DMS79 (cell line): ENCODE data around the gene PLA2G4E.

Experiments
- DNase-seq: peaks from one replicate; lab custom pipeline; 2025; lab: John Stamatoyannopoulos, UW

The PLA2G4E gene

GRCh38 chr15:42021593-42021992 is 751 bp upstream of the PLA2G4E start:
- DNase-seq: no peak

GRCh38 chr15:42018306-42019224 is 2.3 kb downstream of the PLA2G4E start:
- no peak for DNase-seq

DNA sequence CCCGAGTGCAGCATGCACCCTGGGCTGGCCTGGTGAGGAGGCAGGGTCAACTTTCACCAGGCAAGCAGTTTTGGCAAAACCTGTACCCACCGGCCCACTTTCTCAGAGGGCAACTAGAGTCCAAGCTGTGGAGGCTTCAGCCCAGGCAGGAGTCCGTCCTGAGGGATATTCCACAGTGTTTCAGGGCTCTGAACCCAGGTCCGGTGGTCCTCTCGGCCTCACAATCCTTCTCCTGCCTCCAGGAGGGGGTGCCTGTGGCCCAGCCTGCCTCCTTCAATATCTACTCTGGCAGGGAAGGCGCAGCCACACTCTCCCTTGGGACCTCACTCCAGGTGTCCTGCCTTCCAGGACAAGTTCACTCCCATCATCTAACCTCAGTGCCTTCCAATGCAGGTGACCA is 3.9 kb downstream of the PLA2G4E start:
- no peak for DNase-seq

DNA sequence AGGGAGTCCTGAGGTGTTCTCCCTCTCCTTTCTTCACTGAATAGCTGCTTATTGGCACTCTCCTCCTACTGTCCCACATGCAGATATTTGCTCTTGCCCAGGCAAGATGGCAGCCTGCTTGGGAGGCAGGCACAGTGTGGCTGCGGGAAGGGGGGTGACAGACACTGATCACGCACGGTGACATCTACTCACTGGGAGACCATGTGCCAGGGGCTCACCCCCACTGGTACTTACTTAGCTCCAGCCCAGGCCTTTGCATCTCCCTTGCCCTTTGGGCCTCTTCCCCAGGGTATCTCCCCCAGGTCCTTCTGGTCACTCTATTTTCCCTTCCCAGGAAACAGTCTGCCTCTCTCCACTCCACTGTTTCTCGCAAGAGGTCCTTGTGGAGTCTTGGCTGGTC is 6.4 kb downstream of the PLA2G4E start:
- no peak for DNase-seq

DNA sequence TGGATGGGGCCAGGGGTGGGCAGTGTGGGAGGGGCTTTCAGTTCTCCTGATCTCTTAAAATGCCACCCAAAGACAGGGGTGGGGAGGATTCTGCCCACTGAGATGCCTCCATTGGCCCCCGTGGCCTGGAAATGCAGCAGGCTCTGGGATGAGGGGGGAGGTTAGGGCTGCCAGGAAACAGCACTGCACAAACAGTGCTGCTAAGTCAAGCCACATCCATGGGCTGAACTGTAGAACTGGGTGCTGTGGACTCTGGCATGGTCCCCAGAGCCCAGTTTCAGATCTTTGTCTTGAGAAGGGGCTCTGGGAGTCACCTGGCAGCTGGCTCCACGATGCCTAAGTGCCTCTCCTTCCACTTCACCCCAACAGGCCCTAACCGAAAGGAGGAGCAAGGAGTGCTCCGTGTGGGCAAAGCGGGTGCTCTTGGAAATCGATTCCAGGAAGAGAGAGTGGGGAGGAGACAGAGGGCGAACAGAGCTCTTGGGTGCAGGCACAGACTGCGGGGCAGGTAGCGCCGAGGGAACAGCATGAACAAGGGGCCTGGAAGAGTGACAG is 7.8 kb downstream of the PLA2G4E start:
- no peak for DNase-seq

DNA sequence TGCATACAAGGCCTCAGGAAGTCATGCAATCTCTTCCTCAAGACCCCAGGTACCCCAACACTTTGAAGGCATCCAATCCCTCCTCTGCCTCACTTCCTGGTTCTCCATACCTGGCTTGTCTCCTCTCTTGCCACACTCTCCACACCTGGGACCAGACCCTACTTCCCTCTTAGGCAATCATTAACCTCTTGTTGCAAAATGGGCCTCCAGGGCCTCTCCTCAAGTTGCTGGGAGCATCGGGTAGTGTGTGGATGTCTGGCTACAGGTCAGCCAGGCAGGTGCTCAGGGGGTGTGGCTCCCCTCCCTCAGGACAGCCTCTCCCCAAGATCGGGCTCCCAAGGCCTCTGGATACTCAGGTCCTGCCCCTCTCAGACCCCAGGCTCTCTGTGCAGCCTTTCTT is 8.6 kb downstream of the PLA2G4E start:
- no peak for DNase-seq

DNA sequence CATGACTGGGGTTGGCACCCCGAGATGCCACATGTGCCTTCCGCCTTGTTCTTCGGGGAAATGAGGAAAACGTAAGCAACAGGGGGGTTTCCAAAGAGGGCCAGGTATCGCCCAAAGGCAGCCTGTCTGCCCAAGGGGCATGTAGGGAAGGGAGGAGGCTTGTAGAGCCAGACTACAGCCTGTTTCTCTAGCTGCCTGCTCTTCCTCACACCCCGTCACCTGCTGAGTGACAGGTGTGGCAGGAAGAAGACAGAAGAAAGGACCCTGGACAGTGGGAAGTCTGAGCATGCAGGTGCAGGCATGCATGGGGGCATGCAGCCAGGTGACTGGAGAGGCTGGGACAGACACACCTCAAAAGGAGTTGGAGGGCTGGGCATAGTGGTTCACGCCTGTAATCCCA is 9.8 kb downstream of the PLA2G4E start:
- DNase-seq: no peak

GRCh38 chr15:42010434-42010833 is 10.4 kb downstream of the PLA2G4E start:
- DNase-seq: no peak

DNA sequence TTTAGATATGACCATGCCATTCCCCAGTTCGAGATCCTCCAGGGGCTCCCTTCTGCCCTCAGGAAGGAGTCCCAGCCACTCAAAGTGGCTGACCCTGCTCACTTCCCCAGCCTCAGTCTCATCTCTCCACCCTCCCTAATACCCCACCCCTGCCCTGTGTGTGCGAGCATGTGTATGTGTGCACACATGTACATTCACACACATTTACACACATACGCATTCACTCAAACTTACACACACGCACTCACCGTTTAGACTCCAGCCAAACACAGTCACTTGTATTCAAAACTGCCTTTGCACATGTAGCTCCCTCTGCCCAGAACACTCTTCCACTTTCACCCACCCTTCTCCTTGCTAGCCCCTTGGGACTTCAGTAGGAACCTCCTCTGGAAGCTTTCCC is 11.4 kb downstream of the PLA2G4E start:
- no peak for DNase-seq

DNA sequence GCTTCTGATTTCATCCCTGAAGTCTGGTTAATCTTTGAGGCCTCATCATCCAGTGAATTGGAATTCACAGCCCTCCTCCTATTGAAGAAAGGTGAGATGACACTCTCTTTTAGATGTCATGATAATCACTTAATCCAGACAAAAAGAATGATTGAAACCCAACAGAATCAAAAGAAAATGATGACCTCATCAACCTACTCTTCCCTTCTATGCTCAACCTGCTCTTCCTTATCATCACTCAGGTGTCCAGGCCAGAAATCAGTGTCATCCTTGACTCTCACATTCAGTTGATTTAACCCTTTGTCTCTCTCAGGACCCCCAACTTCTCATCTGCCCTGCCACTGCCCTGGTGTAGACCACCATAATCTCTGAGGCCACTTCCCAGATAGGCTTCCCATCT is 11.8 kb downstream of the PLA2G4E start:
- DNase-seq: no peak

DNA sequence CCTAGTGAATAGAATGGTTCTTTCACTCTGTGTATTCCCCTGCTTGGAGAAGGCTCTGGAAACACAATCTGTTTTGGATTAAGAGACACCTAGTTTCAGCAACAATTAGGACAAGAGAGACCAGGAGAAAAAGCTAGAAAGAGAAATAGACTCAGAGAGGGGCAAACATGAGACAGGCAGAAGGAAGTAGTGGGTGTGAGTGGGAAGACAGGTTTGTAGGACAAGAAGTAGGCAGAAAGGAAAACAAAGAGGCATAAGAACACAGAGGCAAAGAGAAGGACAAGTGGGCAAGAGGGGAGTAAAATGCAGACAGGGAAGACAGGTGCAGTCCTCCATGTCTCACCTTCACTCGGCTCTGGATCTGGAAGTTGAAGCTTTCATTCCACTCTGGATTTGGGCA is 13.5 kb downstream of the PLA2G4E start:
- DNase-seq: no peak

DNA sequence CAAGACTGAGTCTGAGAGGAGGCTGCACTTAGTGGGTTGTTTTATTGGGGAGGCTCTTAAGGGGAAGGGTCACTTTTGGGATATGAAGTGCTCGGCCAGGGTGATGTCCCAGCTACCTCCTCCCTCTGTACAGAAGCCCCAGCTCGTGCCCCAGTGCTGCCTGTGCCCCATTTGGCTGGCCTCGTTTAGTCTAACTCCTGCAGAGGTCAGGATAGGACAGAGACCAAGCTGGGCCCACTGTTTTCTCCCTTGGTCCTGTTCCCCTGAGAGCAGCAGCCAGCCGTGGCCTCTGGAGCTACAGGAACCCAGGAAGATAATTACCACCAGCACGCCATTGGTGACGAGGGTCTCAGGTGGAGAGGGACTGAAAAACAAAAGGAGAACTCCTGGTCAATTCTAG is 18.5 kb downstream of the PLA2G4E start:
- DNase-seq: no peak

DNA sequence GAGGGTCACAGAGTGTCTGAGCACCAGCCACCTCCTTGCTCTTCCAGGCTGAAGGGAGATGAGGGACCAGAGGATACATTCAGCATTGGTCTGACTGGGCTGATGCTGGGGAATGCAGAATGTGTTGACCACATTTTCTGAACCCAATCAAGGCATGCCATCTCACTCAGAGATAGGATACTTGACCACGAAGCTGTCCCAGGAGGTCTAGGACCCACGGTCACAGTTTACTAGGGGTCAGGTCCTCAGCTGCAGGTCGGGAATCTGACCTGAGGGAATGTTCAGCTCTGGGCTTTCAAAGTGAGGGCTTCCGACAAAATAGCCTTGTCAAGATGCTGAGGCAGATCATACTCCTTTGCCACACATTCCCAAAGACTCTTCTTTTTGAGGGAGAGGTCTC is 19.6 kb downstream of the PLA2G4E start:
- no peak for DNase-seq

DNA sequence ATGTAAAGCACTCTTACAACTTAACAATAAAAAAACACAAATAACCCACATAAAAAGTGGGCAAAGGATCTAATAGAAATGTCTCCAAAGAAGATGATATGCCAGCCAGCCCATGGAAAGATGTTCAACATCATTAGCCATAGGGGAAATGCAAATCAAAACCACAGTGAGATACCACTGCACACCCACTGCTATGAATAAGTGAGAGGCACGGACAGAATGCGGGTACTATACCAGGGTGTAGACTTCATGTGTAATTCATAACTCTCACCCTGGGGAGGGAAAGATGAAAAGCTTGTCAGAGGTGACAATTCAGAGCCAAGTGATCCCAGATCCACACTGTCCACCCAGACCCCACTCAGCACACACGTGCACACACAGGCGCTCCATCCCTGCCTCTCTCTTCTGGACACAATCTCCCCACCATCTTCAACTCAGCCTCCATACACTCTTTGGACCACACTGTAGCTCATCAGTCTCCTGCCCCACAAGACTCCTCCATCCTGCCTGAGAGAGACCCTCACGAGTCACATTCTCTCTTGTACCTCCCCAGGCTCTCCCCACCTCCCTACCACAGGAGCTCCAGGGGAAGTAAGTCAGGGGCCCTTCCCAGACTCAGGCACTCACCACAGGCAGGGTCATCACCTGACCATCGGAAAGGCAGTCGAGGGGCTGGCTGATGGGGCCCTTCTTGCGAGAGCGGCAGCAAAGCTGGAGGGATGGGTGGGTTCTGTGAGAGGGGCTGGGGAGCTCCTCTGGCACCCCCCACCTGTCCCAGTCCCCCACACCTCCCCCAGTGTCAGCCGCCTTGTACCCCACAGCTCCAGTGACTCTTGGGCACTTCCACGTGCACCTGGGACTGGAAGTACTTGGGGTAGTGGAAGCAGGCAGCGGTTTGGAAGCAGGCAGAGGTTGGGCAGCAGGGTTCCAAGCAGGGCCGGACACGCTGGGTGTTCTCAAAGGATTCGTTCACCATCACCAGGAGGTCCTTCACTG is 21.3 kb downstream of the PLA2G4E start:
- no peak for DNase-seq

DNA sequence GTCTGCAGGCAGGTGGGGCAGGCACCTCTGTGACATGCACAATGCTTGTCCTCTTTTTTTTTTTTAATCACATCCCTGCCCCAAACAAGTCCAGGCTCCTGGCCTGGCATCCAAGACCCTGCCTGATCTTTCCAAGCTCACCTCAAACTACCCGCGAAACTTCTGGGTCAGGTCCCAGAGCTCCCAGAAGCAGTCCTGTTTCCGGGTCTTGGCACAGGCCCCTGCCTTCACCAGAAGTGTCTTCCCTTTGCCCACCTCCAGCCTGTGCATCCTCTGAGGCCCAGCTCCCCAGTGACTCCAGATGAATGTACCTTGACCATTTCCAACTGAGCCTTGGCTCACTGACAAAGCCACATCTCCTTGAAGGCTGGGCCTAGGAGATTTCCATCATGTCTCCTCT is 23.0 kb downstream of the PLA2G4E start:
- DNase-seq: no peak

DNA sequence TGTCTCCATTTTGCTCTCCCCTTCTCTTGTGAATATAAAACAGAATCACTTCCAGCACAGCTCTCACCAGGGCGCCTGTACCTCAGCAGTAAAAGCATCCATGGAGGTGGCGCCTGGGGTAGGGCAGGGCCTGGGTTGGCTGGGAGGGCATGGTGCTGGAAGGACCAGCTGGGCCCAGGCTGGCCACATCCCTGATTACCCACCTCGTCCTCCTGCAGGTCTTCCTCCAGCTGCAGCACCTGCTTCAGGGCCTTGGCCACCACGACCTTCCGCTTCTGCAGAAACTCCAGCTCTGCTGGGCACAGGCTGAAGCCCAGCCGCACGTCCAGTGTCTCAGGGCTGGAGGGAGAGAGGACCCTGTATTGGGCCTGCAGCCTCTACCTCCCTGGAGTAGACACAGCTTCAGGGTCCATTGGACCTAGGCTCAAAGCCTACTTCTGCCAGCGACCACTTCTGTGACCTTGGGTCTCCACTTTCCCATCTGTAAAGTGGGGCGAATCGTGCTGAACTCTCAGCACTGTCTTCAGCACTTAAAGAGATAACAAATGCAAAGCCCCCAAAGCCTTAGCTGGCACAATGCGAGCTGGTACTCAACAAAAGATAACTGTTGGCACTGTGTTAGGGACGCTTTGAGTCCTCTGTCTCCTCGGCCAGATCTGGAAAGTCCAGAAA is 23.8 kb downstream of the PLA2G4E start:
- DNase-seq: no peak

DNA sequence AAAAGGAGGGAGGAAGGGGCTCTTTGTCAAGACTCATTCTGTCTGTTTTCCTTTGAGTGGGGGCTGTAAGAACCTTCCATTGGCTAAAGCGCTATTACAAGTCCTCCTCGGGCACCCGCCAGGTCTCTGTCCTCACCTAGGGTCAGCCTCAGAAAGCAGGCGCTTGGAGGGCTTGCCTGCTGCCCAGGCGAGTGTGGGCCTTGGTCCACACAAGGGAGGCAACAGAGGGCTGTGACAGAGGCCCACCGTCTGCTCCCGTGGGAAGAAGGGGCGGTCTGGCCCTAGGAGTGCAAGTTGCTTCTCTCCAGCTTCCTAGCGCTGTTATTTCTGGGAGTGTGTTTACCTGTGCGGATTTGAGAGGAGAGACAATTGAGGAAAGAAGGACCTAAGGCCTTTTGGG is 24.5 kb downstream of the PLA2G4E start:
- DNase-seq: no peak

DNA sequence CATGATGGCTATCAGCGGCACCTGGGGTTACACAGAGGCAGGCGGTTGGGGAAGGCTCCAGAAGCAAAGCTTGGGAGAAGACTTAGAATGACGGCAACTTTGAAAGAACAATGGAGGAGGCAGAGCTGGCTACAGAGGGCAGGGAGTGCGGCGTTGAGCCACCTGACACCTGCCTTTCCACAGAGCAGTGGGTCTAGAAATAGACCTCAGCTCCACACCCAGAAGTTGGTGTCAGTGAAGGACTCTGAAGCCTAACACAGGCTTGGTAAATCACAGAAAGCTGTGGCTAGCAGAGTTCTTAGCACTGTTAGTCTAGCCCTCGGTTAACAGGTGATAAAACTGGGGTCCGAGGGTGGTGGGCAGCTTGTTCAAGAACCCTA is 25.4 kb downstream of the PLA2G4E start:
- DNase-seq: no peak

DNA sequence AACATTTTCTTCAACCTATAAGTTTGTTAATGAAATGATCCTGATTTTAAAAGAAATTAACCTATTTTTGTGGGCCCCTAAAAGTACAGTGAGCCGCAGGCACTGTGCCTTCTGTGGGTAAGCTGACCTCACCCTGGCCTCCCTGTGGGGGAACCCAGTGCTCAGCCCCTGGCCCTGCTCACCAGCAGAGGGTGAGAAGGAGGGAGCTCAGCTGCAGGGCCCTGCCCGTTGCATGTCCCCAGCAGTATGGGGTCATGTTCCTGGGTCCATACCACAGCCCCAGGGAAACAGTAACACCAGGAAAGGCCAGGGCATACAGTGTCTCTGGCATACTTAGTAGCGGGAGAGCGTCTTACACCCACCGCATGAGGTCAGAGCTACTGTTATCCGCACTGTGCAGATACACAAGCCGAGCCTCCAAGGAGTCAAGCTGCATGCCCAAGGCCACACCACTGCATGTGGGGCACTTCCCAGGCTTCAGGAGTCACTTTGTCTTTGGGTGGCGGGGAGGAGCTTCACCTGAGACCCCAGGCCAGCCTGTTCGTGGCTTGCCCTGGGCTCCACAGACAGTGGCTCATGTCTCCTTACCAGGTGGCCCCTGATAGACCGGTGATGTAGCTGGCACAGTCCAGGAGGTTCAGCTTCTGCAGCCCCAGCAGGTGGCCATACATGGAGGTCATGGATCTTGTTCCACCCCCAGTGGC is 25.9 kb downstream of the PLA2G4E start:
- DNase-seq: no peak

GRCh38 chr15:41994171-41994650 is 26.6 kb downstream of the PLA2G4E start:
- no peak for DNase-seq

- no peak for DNase-seq
These were observed 27.2 kb downstream of the PLA2G4E start for GRCh38 chr15:41993472-41994170.
